Suppressor macrophage treated with lipopolysaccharide for 1 hour (primary cell): ENCODE measurements around the gene RAB26.
"Not testable (repeated sequence)": the region's sequence is repeated elsewhere in the genome, so short reads cannot be mapped to it uniquely, and the experiment has no call there.

Source experiments
- DNase-seq, 3 donors: peaks; one replicate each; pipeline ENCODE4 v3.0.0-alpha.2; 2020 to 2022

The RAB26 gene

GRCh38 chr16:2117960-2118722 is 30.3 kb upstream of the RAB26 start:
- not testable (repeated sequence) for DNase-seq

GRCh38 chr16:2121325-2121724 is 27.1 kb upstream of the RAB26 start:
- peak; percentile 19 to 28 (median 28) for DNase-seq

- DNase-seq = no peak
Measured at GRCh38 chr16:2121853-2122252, 26.6 kb upstream of the RAB26 start.

GRCh38 chr16:2122429-2122828 is 26.0 kb upstream of the RAB26 start:
- DNase-seq = no peak

DNA sequence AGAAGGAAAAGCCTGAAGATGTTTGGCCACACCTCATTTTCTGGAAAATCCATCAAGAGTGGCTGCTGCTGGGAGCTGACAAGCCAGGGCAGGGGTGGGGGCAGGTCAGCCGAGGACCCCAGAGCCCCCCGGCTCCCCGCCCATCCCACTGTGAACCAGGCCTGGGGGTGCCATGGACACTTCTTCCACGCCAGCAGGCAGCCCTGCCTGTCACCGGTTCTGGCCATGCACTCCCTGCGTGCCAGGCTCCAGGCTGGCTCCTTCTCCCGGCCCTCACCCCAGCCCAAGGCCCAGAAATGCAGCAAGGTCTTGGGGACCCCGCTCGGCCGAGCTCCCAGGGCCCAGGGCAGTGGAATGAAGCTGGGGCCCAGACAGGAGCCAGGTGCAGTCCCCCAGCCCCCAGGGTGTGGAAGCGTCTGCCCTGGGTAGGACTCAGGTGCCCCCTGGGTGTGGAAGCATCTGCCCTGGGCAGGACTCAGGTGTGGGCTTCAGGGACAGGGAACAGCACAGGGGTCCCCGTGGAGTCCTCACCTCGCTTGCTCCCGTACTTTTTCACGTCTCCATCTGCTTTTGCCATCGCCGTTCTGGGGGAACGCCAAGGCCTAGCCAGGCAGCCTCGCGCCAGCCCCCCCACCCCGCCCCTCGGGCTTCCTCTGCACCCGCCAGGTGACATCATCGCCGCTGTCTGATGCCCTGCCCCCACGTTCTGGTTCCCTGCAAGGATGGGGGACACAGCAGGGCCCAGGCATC is 25.3 kb upstream of the RAB26 start:
- not testable (repeated sequence) for DNase-seq

GRCh38 chr16:2123706-2124376 is 24.6 kb upstream of the RAB26 start:
- DNase-seq = not testable (repeated sequence)

GRCh38 chr16:2124377-2124693 is 24.1 kb upstream of the RAB26 start:
- not testable (repeated sequence) for DNase-seq

DNA sequence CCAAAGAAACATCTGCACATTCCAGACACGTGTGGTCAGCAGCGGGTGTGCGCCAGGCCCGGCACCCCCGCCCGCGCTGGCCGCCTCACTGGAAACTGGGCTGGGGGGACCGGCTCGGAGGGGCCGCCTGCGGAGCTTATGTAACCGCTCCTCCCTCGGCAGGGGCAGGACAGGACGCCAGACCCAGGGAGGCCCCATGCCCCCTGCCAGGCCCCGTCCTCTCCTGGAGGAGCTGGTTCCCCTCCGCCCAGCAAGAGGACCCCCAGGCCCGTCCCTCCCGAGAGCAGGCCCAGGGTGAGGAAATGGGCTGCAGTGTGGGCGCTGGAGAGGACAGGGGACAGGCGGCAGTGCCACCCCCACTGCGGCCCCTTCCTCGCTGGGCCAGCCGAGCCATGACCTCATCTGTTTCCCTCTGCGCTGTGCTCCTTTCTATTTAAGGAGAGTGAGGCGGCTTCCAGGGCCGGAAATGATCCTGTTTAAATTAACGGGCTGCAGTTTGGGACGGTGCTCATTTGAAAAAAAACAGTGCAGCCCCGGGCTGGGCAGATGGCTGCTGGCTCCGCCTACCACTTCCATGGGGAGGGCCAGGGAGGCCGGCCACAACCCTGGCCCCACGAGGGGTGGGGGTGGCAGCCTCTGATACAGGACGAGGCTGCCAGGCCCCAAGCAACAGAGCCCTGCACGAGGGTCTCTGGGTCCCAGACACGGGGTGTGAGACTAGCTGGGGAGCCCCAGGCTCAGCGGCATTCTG is 23.6 kb upstream of the RAB26 start:
- peak; percentile 44 to 62 (median 52) for DNase-seq

- DNase-seq = not testable (repeated sequence)
Measured at GRCh38 chr16:2125609-2126008, 22.8 kb upstream of the RAB26 start.

DNA sequence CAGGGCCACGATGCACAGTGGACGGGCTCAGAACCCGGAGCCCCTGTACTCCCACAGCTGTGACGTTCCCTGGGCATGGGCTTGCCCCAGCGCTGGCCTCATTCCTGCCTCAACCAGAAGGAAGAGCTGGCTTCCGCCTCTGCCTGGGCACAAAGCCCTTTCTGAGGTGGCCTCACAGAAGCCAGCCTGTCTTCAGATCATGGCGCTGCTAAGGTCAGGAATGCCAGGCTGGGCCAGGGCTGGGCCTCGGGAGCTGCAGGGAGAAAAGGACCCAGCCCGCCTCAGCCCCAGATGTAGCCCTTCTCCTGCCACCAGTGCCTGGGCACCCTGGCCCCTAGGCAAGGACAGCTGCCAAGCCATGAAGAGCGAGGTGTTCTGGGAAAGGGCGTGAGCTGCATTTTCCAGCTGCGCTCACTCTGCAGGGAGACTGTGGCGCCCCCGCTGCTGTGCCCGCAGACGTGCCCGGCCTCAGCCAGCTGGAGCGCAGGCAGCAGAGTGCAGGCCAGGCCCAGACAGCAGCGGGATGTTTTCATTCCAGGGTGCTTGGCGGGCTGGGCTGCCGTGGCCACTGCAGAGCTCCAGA is 22.2 kb upstream of the RAB26 start:
- DNase-seq = not testable (repeated sequence)

GRCh38 chr16:2126928-2127556 is 21.4 kb upstream of the RAB26 start:
- not testable (repeated sequence) for DNase-seq

DNA sequence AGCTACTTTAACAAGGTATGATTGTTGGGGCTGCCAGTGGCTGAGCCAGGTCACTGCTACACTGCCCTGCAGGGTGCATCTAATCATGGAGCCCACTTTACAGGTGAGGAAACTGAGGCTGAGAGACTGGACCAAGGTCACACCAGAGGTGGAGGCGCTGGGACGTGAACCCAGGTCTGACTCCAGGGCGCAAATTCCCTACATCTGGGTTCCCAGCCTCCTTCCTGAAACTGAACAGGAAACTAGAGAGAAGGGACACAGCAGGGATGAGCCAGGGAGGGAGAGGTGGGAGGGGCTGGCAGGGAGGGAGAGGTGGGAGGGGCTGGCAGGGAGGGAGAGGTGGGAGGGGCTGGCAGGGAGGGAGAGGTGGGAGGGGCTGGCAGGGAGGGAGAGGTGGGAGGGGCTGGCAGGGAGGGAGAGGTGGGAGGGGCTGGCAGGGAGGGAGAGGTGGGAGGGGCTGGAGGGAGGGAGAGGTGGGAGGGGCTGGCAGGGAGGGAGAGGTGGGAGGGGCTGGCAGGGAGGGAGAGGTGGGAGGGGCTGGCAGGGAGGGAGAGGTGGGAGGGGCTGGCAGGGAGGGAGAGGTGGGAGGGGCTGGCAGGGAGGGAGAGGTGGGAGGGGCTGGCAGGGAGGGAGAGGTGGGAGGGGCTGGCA is 20.7 kb upstream of the RAB26 start:
- not testable (repeated sequence) for DNase-seq

DNA sequence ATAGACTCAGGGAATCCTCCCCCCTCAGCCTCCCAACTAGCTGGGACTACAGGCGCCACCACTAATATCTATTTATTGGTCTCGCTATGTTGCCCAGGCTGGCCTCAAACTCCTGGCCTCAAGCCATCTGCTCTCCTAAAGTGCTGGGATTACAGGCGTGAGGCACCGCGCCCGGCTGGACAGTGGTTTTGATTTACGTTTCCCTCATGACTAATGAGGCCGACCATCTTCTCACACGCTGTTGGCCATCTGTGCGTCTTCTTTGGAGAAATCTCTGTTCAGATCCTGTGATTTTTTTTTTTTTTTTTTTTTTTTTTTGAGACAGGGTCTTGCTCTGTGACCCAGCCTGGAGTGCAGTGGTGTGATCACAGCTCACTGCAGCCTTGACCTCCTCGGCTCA is 19.2 kb upstream of the RAB26 start:
- DNase-seq = not testable (repeated sequence)

GRCh38 chr16:2129890-2130447 is 18.5 kb upstream of the RAB26 start:
- DNase-seq = not testable (repeated sequence)

DNA sequence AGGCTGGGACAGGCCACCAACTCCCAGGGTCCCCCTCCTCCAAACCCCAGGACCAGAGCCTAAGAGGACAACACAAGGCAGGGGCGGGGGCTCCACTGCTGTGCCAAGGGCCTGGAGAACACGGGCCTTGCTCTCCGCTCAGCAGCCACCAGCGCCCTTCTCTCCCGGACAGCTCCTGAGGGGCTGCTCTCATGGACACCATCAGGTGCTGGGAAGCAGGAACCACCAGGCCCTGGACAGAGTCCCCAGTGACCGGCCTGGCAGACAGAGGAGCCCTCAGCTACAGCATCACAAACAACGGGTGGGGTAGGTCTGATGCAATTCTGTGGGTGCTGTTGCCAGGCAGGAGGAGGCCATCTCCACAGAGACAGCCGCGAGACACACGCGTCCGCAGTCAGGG is 14.6 kb upstream of the RAB26 start:
- not testable (repeated sequence) for DNase-seq

GRCh38 chr16:2135071-2135470 is 13.4 kb upstream of the RAB26 start:
- DNase-seq = peak in 1 of 3 donors; percentile 56

DNA sequence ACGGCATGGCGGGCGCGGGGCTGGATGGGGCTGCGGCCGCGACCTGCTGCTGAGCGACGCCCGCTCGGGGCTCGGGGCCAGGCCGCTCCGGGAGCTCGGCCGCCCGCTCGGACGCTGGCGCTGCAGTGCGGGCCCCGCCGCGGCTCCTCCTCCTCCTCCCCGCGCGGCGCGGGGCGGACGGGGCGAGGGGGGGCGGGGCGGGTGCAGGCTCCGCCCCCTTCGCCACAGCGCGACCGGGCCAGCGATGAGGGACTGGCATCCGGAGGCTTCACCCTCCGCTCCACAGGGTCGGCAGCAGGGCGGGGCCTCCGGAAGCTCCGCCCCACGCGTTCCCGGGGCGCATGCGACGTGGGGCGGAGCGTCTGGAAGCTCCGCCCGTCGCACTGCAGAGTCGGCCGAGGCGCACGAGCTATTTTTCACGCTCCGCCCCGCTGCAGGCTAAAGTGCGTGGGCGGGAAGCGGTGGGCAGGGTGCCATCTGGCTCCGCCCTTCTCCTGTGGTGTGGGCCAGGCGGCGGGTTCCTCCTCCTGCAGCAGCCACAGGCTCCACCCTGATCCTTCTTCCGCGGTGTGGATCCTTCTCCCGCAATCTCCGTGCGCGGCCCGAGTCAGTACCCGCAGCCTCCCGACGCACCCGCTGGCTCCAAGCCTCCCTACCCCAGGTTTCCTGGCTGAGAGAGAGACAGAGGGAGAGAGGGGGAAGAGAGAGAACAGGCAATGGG is 12.5 kb upstream of the RAB26 start, which contains the start of gene PKD1:
Gene PKD1 (minus strand): TSS at position 129 of the 721 bp plus-strand sequence. CDS start 209 bp downstream, outside the sequence.
- DNase-seq = peak; percentile 93 to 95 (median 95)

DNA sequence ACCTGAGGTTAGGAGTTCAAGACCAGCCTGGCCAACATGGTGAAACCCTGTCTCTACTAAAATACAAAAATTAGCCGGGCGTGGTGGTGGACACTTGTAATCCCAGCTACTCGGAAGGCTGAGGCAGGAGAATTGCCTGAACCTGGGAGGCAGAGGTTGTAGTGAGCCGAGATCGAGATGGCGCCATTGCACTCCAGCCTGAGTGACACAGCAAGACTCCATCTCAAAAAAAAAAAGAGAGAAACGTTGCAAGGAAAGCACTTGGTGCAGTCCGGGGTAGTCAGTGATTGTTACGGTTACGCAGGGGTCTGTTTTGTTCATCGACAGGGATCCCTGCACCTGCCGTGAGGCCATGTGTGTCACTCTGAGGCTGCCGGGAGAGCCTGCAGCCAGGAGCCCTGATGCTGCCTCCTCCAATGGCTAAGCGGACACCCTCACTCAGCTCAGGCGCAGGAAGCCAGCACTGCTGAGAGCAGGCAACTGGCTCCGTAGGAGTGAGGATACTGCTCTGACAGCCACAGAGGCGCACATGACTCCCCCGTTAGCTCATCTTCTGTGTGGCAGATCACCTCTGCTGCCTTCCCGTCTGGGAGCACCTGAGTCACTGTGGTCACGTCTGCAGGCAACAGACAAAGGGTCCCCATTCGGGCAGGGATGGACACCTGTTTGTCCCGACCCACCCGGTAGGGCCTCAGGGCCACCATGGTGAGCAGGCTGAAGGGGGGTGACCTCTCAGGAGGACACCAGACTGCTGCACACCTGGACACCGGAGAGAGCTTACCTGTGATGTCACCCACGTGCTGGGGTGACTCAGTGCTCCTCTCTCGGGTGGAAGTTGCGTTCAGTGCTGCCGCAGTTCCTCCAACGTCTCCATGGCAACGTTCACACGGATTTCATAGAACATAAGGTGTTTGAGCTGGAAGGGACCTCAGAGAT is 5.2 kb upstream of the RAB26 start:
- no peak for DNase-seq

GRCh38 chr16:2143878-2144485 is 4.4 kb upstream of the RAB26 start:
- DNase-seq = no peak
